ENCODE measurements around the gene SPDYE6. TPM values are rescaled to one million over a fixed set of nuclear protein-coding genes. Genes with fewer than 3 reads are reported as not detected.
"Not testable (repeated sequence)": the region's sequence is repeated elsewhere in the genome, so short reads cannot be mapped to it uniquely, and the experiment has no call there.

SPDYE6 gene
- polyA plus RNA-seq, 4 donors, result 1.2 to 2.4 (median 1.4) TPM; not detected in 1

DNA sequence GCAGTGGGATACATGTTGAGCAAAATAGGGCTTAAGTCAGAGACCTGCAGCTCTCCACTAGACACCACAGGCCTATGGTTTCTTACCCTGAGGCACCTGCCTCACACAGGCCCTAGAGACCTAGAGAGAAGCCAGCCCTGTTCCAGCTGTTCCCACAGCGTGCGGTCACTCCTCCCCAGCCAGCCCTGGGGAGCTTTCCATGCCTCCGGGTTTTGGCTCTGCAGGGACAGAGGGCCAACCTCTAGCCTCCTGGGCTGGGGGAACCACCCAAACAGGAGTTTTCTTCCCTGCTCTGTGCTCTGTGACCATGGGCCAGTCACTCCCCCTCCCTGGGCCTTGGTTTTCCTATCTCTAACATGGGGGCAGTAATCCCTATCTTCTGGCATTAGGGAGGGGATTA, 36.6 kb downstream of the SPDYE6 start:
- no peak for DNase-seq (ENCODE audit: low read depth in 4 of 4, low spot score in 3 of 4)

DNA sequence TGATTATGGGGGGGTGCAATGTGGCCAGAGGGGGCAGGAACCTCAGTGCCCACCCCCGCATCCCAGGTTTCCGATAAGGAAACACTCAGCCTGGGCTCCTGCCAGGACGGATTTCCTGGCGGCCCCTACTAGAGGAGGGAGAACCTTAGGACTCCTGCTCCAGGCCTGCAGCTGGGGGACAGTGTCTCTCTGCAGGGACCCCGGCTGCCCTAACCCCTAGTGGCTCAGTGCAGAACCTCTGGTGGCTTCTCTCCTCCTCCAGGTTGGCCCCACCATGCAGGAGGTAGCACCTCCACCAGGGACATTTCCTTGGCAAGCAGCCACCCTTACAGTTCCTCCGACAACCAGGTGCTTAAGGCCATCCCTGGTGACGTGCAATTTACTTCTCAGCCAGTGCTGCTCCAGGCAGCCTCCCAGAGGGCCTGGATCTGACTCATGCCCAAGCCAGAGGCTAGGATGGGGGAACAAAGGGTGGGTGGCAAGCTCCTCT, 37.7 kb downstream of the SPDYE6 start:
- DNase-seq (ENCODE audit: low read depth in 4 of 4, low spot score in 3 of 4), result no peak

- DNase-seq (ENCODE audit: low read depth in 4 of 4, low spot score in 3 of 4), result no peak
These were observed 38.8 kb downstream of the SPDYE6 start for GRCh38 chr7:102317231-102318059.

- DNase-seq (ENCODE audit: low read depth in 4 of 4, low spot score in 3 of 4), result no peak
These were observed 42.1 kb downstream of the SPDYE6 start for GRCh38 chr7:102313997-102314780.

DNA sequence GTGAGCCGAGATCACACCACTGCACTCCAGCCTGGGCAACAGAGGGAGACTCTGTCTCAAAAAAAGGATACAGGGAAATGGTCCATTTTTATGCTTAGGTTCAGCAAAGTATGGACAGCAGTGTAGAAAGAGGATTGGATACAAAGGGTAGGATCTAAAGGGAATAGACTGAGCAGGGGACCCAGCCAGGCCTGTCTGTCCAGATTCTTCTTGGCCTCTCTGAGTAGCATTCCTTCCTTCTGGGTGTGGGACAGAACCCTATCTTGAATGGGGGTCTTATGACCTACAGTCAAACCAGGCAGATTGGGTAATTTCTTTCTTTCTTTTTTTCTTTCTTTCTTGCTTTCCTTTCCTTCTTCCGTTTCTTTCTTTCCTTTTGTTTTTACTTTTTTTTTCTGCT, 43.9 kb downstream of the SPDYE6 start:
- DNase-seq (ENCODE audit: low read depth in 4 of 4, low spot score in 3 of 4), result no peak

DNA sequence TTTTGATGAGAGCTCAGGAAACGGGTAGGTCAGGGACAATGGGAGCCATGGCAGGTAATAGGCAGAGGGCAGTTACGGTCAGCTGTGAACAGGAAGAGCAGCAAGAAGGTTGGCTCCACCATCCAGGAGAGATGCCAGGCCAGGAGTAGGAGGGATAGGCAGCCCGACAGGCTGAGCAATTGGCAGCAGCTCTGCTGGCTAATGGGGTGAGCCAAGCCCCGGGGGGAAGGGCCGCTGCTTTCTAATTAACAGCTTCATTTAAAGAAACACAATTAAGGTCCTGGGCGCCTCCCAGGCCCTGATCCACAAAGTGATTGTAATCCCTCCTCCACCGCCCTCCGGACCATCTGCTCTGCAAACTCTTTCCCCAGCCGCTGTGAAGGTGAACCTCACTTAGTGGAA, 45.8 kb downstream of the SPDYE6 start:
- no peak for DNase-seq (ENCODE audit: low read depth in 4 of 4, low spot score in 3 of 4)

GRCh38 chr7:102306916-102307677, 49.1 kb downstream of the SPDYE6 start:
- DNase-seq (ENCODE audit: low read depth in 4 of 4, low spot score in 3 of 4), result peak in 2 of 4 donors; percentile 65 to 68

- no peak for DNase-seq (ENCODE audit: low read depth in 4 of 4, low spot score in 3 of 4)
These were observed 50.6 kb downstream of the SPDYE6 start for GRCh38 chr7:102305414-102306268.

DNA sequence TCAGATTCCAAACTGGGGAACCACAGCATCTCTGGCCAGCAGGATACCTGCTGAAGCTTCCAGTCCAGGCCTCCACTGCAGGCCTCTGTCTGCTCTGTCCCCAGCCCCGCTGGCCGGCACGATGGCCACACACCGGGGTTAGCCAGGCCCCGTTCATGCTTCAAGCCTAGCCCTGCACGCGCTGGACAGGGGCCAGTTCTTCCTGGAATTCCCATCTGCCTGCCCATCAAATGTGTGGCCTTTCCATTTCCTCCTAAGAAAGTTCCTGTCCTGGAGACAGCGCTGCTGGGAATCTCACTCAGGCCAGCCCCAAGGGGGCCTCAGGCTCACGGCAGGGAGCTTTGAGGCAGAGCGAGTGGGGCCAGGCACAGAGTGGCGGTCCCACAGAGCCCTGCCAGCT, 51.6 kb downstream of the SPDYE6 start:
- no peak for DNase-seq (ENCODE audit: low read depth in 4 of 4, low spot score in 3 of 4)

DNA sequence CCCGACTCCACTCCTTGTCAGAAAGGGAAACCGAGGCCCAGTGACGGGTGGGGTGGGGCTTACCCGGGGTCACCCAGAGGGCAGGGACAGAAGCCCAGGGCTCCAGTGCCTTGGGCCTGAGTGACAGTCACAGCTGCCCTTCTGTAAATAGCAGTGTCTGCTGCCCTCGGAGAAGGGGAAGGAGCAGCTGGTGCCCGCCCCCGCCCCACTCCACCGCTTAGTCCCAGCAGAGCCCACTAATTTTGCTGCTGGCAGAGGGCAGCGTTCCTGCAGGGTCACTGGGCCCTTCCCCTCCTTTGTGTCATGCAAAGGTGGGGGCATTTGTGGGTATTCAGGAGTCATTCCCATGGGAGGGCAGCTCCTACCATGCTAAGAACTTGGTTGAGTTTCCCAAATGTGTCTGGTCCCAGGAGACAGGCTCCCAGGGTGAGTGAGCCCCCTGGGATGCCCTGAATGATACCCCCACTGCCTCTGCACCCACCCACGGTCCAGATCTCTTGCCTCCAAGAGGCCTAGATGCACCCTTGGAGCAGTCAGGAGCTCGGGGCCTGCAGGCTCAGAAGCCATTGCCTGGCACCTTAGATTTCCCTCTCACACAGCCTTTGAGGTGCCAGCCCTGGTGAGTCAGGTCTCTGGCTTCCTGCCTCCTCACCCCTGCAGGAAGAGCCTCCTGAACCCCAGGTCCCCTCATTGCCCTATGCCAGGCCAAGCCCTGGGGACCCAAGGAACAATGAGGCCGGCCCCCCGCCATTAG, 52.4 kb downstream of the SPDYE6 start:
- no peak for DNase-seq (ENCODE audit: low read depth in 4 of 4, low spot score in 3 of 4)

DNA sequence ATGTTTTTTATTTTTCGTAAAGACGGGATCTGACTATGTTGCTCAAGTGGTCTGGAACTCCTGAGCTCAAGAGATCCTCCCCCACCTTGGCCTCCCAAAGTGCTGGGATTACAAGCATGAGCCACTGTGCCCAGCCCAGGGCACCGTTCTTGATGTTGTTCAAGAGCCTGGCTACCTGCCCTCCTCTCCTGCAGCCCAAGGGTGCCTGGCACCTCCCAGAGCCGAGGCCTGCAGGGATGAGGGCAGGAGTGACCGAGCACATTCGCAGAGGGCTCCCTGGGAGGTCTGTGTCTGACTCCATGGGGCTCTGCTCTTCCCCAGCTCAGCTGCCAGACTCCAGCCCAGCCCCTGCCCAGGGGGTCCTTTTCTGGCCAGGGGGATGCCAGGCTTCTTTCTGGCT, 54.2 kb downstream of the SPDYE6 start:
- DNase-seq (ENCODE audit: low read depth in 4 of 4, low spot score in 3 of 4), result no peak

GRCh38 chr7:102301367-102301766, 54.9 kb downstream of the SPDYE6 start:
- DNase-seq (ENCODE audit: low read depth in 4 of 4, low spot score in 3 of 4), result not testable (repeated sequence)

- no peak for DNase-seq (ENCODE audit: low read depth in 4 of 4, low spot score in 3 of 4)
These were observed 55.5 kb downstream of the SPDYE6 start for GRCh38 chr7:102300643-102301221.

DNA sequence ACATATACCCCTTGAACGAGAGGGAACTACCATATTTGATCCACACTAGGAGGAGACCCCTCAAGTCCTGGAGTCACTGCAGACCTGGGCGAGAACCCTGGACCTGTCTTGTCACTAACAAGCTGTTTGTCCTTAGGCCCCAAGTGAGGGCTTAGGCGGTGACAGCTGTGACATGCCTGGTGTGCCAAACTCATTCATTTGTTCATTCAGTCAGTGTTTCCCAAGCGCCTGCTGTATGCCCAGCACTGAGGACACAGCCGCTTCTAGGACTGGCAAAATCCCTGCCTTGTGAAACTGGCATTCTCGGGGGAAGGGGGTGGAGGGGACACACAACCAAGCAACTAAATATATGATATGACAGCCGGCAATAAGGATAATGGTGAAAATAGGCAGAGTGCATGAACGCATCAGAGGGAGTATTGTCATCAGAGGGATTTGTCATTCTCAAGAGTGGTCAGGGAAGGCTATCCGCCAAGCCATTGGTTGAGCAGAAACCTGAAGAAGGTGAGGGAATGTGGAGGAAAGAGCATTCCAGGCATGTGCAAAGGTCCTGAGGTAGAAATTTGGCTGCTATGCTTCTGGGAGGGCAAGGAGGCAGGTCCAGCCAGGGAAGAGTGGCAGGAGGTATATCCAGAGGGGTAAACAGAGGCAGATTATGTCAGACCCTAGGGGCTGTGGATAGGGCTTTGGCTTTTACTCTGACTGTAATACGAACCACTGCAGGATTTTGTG, 58.6 kb downstream of the SPDYE6 start:
- DNase-seq (ENCODE audit: low read depth in 4 of 4, low spot score in 3 of 4), result no peak

- no peak for DNase-seq (ENCODE audit: low read depth in 4 of 4, low spot score in 3 of 4)
These were observed 59.7 kb downstream of the SPDYE6 start for GRCh38 chr7:102296514-102296913.

GRCh38 chr7:102296179-102296438, 60.1 kb downstream of the SPDYE6 start:
- DNase-seq (ENCODE audit: low read depth in 4 of 4, low spot score in 3 of 4), result no peak

Measured in right renal pelvis (tissue), 4 donors.